Panc1 (cell line): ENCODE results near the gene TMEM108.

ENCODE experiments used
- POLR2AphosphoS5 ChIP-seq: IDR thresholded peaks from 2 replicates; pipeline ENCODE4 v1.6.1; 2012; ENCODE audit warnings: mild to moderate bottlenecking, low read depth, low read length, moderate library complexity
- TF ChIP-seq, protein P1 (sequence below): fragments of 450-650 bp; IDR thresholded peaks from 2 replicates; pipeline ENCODE4 v1.5.1; 2017; ENCODE audit warnings: mild to moderate bottlenecking
- TF ChIP-seq, protein P2 (sequence below), 2 experiments: IDR thresholded peaks; 2 replicates each; pipeline ENCODE4 v1.6.1; 2011 to 2012; ENCODE audit warnings: low read depth in 2 of 2, control low read depth in 1 of 2, low read length in 1 of 2, mild to moderate bottlenecking in 1 of 2, moderate library complexity in 1 of 2; ENCODE audit not compliant: insufficient read depth in 1 of 2

DNA sequence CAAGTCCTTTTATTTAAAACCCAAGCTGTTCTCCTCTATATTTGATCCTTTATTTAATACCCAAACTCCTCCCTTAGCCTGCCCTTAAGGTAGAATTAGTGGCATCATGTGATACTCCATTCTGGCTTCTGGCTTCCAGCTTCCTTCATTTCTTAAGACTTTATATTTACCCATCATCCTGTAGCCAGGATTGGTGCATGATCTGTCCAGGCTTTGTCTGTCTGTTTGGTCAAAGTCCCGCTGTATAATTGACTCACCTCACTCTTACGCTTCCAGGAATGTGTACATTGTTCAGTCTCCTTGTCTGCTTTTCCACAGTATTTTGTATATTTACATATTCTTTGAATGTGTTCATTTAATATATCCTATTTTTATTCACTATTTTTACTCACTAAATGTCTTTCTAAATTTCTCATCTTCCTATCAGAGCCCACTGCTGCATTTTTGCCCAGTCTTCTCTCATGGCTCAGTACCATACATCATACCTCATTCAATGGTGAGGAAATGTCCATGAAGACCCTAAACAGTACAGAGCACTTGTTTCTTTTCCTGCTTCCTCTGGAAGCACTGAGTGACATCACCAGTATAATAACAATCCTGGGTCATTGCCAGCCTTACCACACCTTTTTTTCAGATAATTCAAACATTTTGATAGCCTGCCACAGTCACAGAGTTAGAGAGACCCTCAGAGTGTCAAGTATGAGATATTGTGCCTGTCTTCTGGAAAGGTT is 31.5 kb downstream of the TMEM108 start:
- TF ChIP-seq, protein P1, sequence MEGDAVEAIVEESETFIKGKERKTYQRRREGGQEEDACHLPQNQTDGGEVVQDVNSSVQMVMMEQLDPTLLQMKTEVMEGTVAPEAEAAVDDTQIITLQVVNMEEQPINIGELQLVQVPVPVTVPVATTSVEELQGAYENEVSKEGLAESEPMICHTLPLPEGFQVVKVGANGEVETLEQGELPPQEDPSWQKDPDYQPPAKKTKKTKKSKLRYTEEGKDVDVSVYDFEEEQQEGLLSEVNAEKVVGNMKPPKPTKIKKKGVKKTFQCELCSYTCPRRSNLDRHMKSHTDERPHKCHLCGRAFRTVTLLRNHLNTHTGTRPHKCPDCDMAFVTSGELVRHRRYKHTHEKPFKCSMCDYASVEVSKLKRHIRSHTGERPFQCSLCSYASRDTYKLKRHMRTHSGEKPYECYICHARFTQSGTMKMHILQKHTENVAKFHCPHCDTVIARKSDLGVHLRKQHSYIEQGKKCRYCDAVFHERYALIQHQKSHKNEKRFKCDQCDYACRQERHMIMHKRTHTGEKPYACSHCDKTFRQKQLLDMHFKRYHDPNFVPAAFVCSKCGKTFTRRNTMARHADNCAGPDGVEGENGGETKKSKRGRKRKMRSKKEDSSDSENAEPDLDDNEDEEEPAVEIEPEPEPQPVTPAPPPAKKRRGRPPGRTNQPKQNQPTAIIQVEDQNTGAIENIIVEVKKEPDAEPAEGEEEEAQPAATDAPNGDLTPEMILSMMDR, result no peak
- TF ChIP-seq, protein P2, sequence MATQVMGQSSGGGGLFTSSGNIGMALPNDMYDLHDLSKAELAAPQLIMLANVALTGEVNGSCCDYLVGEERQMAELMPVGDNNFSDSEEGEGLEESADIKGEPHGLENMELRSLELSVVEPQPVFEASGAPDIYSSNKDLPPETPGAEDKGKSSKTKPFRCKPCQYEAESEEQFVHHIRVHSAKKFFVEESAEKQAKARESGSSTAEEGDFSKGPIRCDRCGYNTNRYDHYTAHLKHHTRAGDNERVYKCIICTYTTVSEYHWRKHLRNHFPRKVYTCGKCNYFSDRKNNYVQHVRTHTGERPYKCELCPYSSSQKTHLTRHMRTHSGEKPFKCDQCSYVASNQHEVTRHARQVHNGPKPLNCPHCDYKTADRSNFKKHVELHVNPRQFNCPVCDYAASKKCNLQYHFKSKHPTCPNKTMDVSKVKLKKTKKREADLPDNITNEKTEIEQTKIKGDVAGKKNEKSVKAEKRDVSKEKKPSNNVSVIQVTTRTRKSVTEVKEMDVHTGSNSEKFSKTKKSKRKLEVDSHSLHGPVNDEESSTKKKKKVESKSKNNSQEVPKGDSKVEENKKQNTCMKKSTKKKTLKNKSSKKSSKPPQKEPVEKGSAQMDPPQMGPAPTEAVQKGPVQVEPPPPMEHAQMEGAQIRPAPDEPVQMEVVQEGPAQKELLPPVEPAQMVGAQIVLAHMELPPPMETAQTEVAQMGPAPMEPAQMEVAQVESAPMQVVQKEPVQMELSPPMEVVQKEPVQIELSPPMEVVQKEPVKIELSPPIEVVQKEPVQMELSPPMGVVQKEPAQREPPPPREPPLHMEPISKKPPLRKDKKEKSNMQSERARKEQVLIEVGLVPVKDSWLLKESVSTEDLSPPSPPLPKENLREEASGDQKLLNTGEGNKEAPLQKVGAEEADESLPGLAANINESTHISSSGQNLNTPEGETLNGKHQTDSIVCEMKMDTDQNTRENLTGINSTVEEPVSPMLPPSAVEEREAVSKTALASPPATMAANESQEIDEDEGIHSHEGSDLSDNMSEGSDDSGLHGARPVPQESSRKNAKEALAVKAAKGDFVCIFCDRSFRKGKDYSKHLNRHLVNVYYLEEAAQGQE (IDR thresholded peaks at IDR 0.05; ENCODE audit: insufficient read depth in 1 of 2, low read depth in 2 of 2, low read length in 1 of 2), result no peak
- TF ChIP-seq POLR2AphosphoS5, result no peak
